ENCODE measurements around the gene RTN4IP1.
"Not testable (repeated sequence)": the region's sequence is repeated elsewhere in the genome, so short reads cannot be mapped to it uniquely, and the experiment has no call there.

Gene RTN4IP1

GRCh38 chr6:106629103-106629858 is at the start of gene RTN4IP1, which contains the start of gene QRSL1:
Gene RTN4IP1 (minus strand): TSS chr6:106629498. CDS start chr6:106629021, 477 bp downstream.
Gene QRSL1 (plus strand): TSS chr6:106629578. CDS start chr6:106629682, 104 bp downstream.
- peak; percentile 92 for DNase-seq

GRCh38 chr6:106677282-106677681 is 48.0 kb upstream of the RTN4IP1 start:
- DNase-seq = no peak

- no peak for DNase-seq
Measured at GRCh38 chr6:106674541-106675229, 45.4 kb upstream of the RTN4IP1 start.

- no peak for DNase-seq
Measured at GRCh38 chr6:106671651-106672050, 42.4 kb upstream of the RTN4IP1 start.

GRCh38 chr6:106670236-106670635 is 40.9 kb upstream of the RTN4IP1 start:
- DNase-seq = peak; percentile 4

- DNase-seq = no peak
Measured at GRCh38 chr6:106667022-106667402, 37.7 kb upstream of the RTN4IP1 start.

GRCh38 chr6:106666282-106667021 is 37.2 kb upstream of the RTN4IP1 start:
- no peak for DNase-seq

- no peak for DNase-seq
Measured at GRCh38 chr6:106662458-106662857, 33.2 kb upstream of the RTN4IP1 start.

- no peak for DNase-seq
Measured at GRCh38 chr6:106659859-106660258, 30.6 kb upstream of the RTN4IP1 start.

- no peak for DNase-seq
Measured at GRCh38 chr6:106658469-106658868, 29.2 kb upstream of the RTN4IP1 start.

GRCh38 chr6:106648651-106649308 is 19.5 kb upstream of the RTN4IP1 start:
- no peak for DNase-seq

- no peak for DNase-seq
Measured at GRCh38 chr6:106643061-106643460, 13.8 kb upstream of the RTN4IP1 start.

GRCh38 chr6:106642476-106642875 is 13.2 kb upstream of the RTN4IP1 start:
- DNase-seq = no peak

- DNase-seq = no peak
Measured at GRCh38 chr6:106639812-106640211, 10.5 kb upstream of the RTN4IP1 start.

GRCh38 chr6:106637717-106638341 is 8.5 kb upstream of the RTN4IP1 start:
- no peak for DNase-seq

GRCh38 chr6:106637051-106637716 is 7.9 kb upstream of the RTN4IP1 start:
- DNase-seq = no peak

GRCh38 chr6:106634565-106634964 is 5.3 kb upstream of the RTN4IP1 start:
- no peak for DNase-seq

GRCh38 chr6:106631346-106631745 is 2.0 kb upstream of the RTN4IP1 start:
- peak; percentile 5 for DNase-seq

- DNase-seq = no peak
Measured at GRCh38 chr6:106630366-106630765, 1.1 kb upstream of the RTN4IP1 start.

GRCh38 chr6:106629859-106630163 is 513 bp upstream of the RTN4IP1 start:
- no peak for DNase-seq

- DNase-seq = peak; percentile 6
Measured at GRCh38 chr6:106628658-106629102, 618 bp downstream of the RTN4IP1 start.

- not testable (repeated sequence) for DNase-seq
Measured at GRCh38 chr6:106627760-106628159, 1.5 kb downstream of the RTN4IP1 start.

Data from fibroblast of skin of right quadriceps (primary cell).